Effector memory CD8-positive, alpha-beta T cell (primary cell): ENCODE measurements around the gene CCDC112.
A peak's percentile ranks its signal among the peaks of the same experiment; 100 is the strongest.

Source experiments
- ATAC-seq: fragments of 150-1000 bp; cut with Tn5 transposase; replicated peaks from 2 replicates; pipeline ENCODE4 v1.10.0; 2021; ENCODE audit warnings: mild to moderate bottlenecking, moderate library complexity
- DNase-seq, 3 experiments: peaks; one replicate each; pipeline ENCODE4 v3.0.0; 2021
- H3K27ac Mint-ChIP-seq, 2 donors: one replicate each; pipeline ENCODE4 v1.8.0; 2022; ENCODE audit warnings: mild to moderate bottlenecking in 2 of 2, mixed read lengths in 2 of 2, moderate library complexity in 2 of 2
- H3K27me3 Mint-ChIP-seq, 2 donors: one replicate each; pipeline ENCODE4 v1.8.0; 2022; ENCODE audit warnings: mixed read lengths in 2 of 2
- H3K36me3 Mint-ChIP-seq: one replicate; pipeline ENCODE4 v1.8.0; 2022; ENCODE audit warnings: mild to moderate bottlenecking, moderate library complexity, mixed read lengths; ENCODE audit not compliant: insufficient read depth
- H3K4me1 Mint-ChIP-seq, 2 donors: one replicate each; pipeline ENCODE4 v1.8.0; 2022; ENCODE audit warnings: low read depth in 2 of 2, mixed read lengths in 2 of 2
- H3K4me3 Mint-ChIP-seq, 2 donors: one replicate each; pipeline ENCODE4 v1.8.0; 2022; ENCODE audit warnings: mild to moderate bottlenecking in 2 of 2, mixed read lengths in 2 of 2, moderate library complexity in 2 of 2
- H3K9me3 Mint-ChIP-seq, 2 donors: one replicate each; pipeline ENCODE4 v1.8.0; 2022; ENCODE audit warnings: mixed read lengths in 2 of 2

Gene CCDC112

GRCh38 chr5:115231598-115231997 is 64.9 kb downstream of the CCDC112 start:
- Mint-ChIP-seq H3K27ac (peak overlapping the region in 1 of 2 donors; percentile 21), H3K27me3 (no peaks in the 10 kb centered on the region), H3K36me3 (peaks cover 33% of the 10 kb centered on the region), H3K4me3 (no peak overlapping the region), H3K9me3 (no peaks in the 10 kb centered on the region), H3K4me1 (peaks cover 6 to 30% of the 10 kb centered on the region in 2 donors)
- ATAC-seq (no peak), DNase-seq (no peak)

- Mint-ChIP-seq H3K4me3 (no peak overlapping the region), H3K4me1 (peaks cover 6 to 32% of the 10 kb centered on the region in 2 donors), H3K36me3 (peaks cover 29% of the 10 kb centered on the region), H3K27me3 (no peaks in the 10 kb centered on the region), H3K27ac (no peak overlapping the region), H3K9me3 (no peaks in the 10 kb centered on the region)
- ATAC-seq, result no peak
- no peak for DNase-seq
Measured at GRCh38 chr5:115229606-115230005, 66.8 kb downstream of the CCDC112 start.

- H3K27ac Mint-ChIP-seq, result peak overlapping the region; percentile 15 to 28
- ATAC-seq (no peak), DNase-seq (no peak)
- H3K36me3 Mint-ChIP-seq, result peaks cover 18% of the 10 kb centered on the region
- no peaks in the 10 kb centered on the region for H3K9me3 Mint-ChIP-seq
- no peaks in the 10 kb centered on the region for H3K27me3 Mint-ChIP-seq
- peaks cover 3 to 27% of the 10 kb centered on the region in 2 donors for H3K4me1 Mint-ChIP-seq
- H3K4me3 Mint-ChIP-seq, result no peak overlapping the region
Measured at GRCh38 chr5:115227281-115227680, 69.2 kb downstream of the CCDC112 start.
